Stimulated activated CD4-positive, alpha-beta T cell treated with anti-CD3 and anti-CD28 coated beads, TNF-alpha, amount 100 ng/mL, for 1 hour (primary cell): ENCODE measurements around the gene PPARG.

Source experiments
- DNase-seq, 3 donors: peaks; one replicate each; pipeline ENCODE4 v3.0.0-alpha.2; 2020; ENCODE audit warnings: low read depth in 3 of 3, low spot score in 1 of 3

Gene PPARG

GRCh38 chr3:12409684-12410596, 121.1 kb downstream of the PPARG start:
- DNase-seq: no peak

DNA sequence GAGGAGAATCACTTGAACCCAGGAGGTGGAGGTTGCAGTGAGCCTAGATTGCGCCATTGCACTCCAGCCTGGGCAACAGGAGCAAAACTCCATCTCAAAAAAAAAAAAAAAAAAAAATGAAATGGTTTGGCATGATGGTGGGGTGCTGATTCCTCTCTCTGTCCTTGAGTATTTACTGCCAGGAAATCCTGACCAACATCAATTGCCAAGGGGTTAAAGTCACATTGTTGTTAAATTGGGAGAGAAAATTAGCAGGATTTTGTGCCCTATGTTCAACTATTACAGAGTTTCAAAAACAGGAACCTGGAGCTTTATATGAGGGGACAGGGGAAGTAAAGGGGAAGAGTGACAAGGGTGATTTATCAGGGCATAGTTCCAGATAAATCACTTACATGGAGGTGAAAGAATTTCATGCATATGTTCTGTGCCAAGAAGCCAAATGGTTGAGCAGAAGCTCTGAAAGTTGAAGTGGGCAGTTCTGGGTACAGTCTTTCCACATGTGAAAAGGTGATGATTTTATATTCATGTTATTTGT, 124.9 kb downstream of the PPARG start:
- DNase-seq: no peak

DNA sequence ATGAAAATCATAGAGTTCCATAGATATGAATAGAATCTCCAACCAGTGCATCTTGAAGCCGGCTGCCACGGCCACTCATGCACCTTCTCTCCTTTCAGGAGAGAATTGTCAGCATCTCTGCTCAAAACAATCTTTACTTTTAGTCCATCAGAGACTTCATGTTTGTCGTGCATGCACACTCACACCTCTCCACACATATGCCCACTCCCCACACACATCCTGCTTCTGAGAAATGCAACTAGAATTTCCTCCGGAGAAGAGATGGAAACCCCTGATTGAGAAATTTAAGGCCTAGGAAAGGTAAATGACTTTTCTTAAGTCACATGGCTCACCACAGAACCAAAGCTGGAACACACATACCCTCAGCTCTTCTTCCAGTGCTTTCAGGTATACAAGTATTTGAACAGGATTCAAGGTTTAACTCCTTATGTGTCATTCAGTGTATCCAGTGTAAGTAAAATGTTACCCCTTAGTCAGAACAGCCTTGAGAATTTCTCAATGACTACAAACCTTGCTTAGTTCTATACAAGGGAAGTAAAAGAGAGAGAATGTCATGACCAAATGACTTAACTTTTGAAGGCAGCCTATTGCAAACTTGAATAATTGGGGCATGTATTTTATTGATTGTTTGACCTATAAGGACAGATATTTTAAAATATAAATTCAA, 126.3 kb downstream of the PPARG start:
- no peak for DNase-seq

- no peak for DNase-seq
These were observed 127.9 kb downstream of the PPARG start for GRCh38 chr3:12416731-12417130.

GRCh38 chr3:12420393-12420792, 131.5 kb downstream of the PPARG start:
- no peak for DNase-seq

GRCh38 chr3:12421132-12421531, 132.3 kb downstream of the PPARG start:
- no peak for DNase-seq

- no peak for DNase-seq
These were observed 134.3 kb downstream of the PPARG start for GRCh38 chr3:12423131-12423530.

- no peak for DNase-seq
These were observed 135.2 kb downstream of the PPARG start for GRCh38 chr3:12423918-12424630.

DNA sequence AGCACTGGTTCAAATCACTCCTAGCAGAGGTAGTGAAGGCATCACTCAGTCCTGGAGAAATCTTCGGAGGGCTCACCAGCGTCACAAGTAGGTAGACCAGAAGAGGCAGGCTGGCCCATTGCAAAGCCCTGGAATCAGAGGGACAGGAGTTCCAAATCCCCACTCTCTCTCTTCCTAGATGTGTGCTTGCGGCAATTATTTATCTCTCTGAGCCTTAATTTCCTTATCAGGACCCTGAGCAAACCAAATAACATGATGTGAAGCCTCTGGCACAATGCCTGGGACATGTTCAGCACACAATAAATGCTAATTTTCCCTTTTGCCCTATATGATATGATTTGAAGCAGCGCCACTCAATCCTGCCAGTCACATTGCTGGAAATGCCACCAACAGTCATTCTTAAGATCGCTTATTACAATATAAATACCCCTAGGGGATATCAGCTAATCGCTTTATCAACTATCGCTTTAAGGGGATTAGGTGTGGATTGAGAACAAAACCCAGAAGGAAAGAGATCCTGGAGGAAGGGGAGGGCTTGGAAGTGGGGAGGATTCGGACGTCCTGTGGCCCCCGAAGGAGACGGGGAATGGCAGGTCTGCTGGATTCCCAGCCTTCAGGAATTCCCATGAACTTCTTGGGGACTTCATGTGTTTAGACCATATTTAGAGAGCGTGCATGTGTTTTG, 135.9 kb downstream of the PPARG start:
- DNase-seq: no peak

GRCh38 chr3:12425850-12426579, 137.1 kb downstream of the PPARG start:
- DNase-seq: no peak

- DNase-seq: no peak
These were observed 138.7 kb downstream of the PPARG start for GRCh38 chr3:12427551-12427950.

DNA sequence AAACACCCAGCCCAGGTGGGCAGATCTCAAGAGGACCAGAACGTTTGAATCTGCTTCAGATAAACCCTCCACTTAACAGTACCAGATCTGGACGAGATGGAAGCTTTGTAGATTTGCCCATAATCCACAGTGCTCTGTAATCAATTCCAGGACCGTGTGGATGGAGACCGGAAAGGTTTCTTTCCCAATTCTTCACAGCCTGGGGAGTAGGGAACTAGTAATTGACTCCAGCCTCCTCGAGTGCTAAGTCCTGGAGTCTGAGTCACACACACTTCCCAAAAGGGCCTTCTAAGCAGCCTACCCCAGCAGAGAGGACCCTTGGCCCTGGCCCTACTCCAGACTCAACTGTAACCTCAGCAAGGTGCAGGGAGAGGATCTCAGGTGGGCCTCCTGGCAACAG, 139.3 kb downstream of the PPARG start:
- no peak for DNase-seq

- DNase-seq: no peak
These were observed 141.2 kb downstream of the PPARG start for GRCh38 chr3:12430086-12430485.

DNA sequence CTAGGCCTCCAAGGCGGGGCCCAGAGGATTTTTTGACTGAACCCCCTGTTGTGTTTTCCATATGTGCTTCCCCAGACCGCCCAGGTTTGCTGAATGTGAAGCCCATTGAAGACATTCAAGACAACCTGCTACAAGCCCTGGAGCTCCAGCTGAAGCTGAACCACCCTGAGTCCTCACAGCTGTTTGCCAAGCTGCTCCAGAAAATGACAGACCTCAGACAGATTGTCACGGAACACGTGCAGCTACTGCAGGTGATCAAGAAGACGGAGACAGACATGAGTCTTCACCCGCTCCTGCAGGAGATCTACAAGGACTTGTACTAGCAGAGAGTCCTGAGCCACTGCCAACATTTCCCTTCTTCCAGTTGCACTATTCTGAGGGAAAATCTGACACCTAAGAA, 145.0 kb downstream of the PPARG start:
- DNase-seq: no peak

DNA sequence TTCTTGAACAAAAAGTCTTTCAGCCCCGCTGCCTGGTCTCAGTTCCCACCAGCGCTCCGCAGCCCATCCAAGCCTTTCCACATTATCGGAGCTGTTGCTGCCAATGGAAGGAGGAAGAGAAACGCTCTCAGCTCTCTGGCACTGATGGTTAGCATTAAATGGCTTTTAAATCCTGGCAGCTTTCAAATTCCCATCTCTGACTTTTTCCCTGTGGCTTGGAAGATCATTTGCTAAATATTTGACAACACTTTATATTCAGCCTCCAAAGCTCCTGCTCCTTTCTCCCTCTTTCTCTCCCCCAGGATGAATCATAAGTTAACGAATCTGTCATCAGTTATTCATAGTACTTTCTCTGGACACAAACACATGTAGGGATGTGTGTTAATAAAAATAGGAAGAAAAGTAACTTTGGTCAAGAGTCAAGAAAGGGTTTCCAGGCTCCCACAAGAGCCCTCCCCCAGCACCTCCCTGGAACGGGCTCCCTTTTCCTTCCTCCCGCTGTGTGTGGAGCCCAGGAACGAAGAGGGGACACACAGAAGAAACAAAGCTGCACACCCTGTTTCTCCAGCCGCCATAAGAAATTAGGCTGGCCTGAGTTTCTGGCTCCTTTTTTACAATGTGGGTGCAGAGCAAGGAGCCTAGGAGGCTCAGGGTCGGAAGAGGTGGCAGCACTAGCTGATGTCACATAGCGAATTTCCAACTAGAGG, 147.8 kb downstream of the PPARG start:
- DNase-seq: no peak

DNA sequence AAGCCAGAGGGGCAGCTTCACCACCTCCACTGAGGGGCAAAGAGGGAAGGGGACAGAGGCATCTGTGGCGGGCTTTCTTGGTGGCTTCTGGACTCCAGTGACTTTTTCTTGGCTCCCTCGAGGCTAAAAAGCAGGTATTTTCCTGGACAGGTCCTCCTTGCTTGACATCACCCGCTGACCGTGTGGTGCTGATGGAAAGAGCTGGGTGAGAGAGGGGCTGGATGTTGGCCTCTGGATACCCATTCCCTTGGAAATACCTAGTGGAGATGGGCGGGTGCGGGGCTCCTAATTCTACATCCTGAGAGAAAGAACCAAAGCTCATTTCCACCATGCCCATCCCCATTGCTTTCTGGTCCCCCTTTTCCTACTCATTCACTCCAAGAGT, 148.3 kb downstream of the PPARG start:
- no peak for DNase-seq

GRCh38 chr3:12437861-12438260, 149.0 kb downstream of the PPARG start:
- no peak for DNase-seq

DNA sequence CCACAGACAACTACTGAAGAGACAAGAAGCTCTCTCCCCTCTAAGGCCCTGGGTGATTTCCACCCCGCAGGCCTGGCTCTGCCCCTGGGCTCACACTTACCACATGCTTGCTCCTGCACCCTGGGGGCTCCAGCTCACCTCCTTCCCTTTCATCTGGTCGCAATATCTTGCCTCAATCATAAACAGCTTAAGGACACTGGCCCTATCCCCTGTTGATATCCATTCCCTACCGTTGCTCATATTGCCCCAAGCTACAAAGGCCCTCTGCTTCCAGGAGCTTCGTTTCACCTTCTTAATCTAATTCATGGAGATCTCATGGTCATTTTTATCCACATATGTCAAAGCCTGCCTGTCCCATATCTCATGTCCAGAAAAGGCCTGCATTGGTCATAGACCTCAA, 149.4 kb downstream of the PPARG start:
- no peak for DNase-seq

- DNase-seq: no peak
These were observed 150.5 kb downstream of the PPARG start for GRCh38 chr3:12439161-12439940.
